GM03348 (cell line): ENCODE measurements around the gene TMEM63C.

ENCODE experiments used
- DNase-seq: peaks from one replicate; pipeline ENCODE4 v3.0.0; 2012; ENCODE audit warnings: low spot score

Gene TMEM63C

DNA sequence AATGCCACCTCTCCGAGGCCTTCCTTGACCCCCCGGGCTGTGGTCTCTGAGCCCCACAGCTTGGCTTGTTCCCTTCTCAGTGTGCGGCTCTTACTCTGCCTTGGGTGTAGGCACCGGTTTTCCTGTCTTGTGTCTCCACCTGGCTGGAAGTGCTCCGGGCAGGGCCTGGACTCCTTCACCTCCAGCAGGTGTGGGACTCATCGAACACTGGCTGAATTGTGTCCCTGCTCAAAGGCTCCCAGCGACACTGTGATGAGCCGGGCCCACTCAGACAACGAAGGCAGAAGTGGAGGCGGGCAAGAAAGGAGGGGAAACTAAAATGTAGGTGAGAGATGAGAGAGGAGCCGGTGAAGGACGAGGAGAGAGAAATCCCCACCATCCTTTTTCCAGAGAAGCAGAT, 18.0 kb downstream of the TMEM63C start:
- DNase-seq = no peak

DNA sequence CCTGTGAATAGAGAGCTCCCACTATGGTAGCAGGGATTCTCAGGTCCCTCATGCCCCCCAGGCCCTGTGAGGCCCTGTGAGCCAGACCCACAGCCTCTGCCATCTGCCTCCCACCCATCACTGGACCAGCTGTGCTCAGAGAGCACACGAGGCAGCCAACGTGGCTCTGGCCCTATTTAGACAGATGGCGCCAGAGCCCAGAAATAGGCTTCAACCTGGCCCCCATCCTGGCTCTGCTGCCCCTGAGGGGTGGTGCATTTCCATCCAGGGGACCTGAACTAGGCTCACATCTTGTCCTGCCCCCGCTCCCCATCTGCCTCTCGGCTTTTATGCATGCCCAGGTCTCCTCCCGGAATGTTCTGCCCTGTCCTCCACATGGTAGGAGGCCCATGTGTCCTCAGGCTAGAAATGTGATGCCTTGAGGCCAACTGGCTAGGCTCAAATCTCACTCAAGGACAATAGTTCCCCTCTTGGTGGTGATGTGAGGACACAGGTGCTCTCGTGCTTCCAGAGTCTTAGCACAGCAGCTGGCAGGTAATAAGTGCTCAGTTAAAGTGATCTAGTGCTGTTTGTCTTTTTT, 18.9 kb downstream of the TMEM63C start:
- DNase-seq = no peak

DNA sequence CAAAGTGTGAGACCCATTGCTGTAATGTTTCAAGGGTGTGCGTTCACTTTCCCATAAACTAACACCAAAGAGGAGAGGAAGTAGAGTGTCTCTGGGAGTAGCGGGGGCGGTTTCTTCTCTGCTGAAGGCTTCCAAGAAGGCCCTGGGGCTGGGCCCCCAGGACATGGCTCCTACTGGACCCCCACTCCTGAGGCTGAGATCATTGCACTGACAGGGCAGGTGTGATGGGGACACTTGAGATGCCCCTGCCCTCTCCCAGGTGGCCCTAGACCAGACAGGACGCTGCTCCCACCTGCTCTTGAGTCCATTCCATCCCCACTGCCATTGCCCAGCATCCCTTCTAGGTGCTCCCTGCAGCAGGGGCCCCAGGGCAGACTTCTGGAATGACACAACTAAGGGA, 20.1 kb downstream of the TMEM63C start:
- DNase-seq = no peak

DNA sequence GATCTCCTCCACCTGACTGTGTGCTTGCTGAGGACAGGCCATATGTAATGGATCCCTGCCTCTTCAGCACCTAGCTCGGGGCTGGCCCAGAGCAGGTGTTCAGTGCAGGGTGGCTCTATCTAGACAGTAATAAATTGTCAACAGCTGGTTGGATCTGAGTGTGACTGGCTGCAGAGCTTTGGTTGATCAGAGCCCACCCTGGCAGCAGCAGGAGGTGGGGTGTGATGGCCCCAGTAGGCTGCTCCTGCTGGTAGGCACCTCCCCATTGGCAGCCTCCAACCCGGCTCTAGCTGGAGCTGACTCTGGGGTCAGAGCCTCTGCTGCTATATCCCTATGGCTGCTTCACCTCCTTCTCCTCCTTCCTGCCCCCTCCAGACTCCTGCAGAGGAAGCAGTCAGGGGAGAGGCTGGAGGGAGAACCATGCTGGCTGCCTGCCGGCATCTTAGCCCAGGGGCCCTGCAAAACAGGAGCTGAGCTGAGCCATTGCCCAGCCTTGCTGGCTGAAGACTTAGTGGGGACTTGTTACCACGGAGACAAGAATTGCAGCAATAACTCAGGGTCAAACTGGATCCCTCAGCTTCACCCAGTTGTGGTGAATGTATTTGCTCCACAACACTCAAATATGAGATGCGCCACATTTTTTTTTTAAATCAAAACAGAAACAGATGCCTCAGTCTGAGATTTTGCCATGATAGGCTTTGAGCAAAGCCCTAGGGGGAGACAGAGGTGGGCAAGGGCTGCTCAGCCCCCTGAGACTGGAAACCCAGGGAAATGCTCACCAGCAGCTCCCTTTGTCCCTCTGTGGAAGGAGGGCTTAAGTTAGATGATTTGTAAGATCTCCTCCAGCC, 22.2 kb downstream of the TMEM63C start:
- no peak for DNase-seq

DNA sequence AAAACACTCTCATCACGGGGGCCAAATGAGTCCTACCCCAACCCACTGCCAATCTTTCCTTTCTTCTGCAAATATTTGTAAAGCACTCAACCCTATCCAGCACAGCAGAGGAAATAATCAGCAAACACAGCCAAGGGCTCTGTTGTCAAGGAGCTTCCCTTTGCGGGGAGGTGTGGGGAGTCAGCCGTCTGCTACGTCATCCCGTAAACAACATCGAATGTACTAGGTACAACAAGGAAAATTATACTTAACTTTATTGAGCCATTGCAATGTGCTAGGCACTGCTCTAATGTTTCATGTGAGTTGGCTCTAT, 22.8 kb downstream of the TMEM63C start:
- no peak for DNase-seq

DNA sequence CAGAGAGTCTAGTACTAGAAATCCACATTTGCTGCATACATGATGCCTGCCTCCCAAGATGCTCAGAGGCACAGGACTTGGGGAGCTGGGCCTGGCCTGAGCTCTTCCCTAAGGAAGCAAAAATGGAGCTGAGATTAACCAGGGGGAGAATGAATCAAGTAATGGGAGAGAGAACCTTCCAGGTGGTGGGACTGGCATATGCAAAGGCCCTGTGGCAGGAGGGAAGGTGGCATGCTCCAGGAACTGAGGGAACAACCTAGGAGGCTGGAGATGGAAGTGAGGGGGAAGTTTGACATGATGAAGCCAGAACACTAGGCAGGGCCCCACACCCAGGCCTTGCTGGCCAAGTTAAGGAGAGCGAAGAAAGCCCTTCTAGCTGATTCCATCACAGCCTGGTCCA, 23.3 kb downstream of the TMEM63C start:
- no peak for DNase-seq

DNA sequence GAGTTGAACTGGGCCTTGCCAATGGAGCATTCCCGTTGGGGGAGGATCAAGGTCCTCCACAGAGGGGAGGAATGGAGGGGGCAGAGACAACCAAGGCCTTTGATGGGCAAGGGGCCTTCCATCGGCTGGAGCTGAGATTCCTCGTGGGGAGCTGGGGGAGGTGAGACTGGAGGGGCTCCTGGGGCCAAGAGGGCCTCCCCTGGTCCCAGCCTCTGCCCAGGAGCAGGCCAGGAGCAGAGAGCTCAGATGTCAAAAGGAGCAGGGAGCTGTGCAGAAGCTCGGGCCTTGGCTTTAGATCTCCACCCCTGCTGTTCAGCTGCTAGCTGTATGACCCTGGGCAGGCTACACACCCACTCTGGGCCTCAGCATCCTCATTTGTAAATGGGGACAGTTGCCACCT, 24.0 kb downstream of the TMEM63C start:
- no peak for DNase-seq

DNA sequence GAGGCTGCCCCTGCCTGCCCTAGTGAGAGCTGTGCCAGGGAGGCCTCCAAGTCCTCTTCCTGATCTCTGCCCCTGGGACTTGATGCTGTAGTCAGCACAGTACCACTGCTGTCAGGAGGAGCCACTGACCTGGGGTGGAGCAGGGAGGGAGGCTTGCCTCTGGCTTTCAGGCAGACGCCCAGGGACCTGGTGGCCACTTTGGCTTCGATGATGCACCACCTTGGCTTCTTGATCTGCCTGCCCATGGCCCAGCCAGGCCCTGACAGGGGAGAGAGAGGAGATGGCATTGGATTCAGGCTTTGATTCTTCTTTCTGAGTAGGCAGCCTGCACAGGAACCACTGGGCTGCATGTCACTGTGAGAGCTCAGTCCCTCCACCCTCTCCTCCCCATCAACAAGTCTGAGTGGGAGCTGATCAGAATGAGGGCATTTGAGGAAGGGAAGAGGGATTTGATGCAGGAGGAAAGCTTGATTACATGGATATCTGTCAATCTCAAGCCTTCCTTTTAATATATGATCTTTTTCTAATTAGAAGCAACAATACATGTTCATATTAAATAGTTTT, 24.7 kb downstream of the TMEM63C start:
- no peak for DNase-seq

DNA sequence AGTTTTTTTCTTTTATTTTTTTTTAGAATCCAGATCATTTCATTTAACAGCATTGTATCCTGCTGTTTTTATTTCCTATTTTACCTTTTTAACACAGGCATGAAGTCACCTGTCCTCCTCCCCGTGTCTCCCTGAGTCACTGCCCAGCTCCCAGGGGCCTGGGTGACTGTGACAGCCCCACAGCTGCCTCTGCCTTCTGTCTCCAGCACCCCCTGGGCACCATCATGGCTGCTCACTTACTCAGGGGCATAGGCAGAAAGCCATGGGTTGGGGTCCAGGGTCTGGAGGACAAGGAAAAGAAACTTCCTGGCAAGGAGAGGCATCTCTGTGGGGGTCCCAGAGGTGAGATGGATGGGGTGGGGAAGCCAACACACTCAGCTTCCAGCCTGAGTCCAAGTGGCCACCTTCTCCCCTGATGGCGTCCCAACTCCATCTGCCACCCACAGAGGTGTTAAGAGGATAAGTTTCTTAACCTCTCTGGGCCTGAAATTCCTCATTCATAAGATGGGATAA, 25.3 kb downstream of the TMEM63C start:
- no peak for DNase-seq

DNA sequence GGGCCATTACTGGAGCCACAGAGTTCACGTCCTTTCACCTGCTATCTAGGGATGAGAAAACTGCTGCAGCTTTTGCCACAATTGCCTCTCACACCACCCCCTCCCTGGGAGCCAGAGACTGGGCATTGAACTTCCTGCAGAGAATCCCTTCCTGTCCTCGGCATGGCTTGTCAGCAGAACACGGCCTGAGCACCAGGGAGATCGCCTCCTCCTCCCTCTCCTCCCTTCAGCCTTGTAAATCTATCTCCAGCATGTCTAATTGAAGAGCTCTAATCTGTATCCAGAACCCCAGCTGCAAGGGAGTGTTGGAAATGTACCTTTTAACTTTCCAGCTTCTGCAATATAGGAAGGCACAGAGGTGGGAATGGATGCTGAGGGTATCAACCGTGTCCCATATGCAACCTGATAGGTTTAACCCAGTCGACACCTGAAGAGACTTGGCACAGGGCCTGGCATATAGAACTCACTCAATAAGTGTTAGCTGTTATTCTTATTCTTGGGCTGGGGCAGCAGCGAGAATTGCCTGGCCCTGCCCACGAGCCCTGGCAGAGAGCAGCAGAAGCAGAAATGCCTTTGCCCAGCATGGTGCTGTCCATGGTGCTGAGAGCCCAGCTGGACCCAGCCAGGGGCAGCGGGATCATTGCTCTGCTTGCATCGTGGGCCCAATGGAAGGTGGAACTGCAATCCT, 26.8 kb downstream of the TMEM63C start:
- peak; percentile 90 for DNase-seq

DNA sequence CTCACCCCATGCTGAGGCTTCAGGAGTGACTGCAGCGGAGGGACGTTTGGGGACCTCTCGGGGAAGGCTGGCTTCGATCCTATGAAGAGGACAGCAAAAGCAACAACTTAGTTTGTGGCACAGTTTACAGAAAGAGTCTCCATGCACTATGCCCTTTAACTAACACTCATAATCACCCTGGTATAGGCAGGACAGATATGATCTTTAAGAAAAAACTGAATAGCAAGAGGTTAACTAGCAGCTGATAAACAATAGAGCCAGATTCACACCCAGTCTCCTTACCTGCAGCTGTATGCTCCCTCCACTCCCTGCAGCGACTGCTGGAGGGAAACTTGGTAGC, 27.4 kb downstream of the TMEM63C start:
- DNase-seq = no peak

DNA sequence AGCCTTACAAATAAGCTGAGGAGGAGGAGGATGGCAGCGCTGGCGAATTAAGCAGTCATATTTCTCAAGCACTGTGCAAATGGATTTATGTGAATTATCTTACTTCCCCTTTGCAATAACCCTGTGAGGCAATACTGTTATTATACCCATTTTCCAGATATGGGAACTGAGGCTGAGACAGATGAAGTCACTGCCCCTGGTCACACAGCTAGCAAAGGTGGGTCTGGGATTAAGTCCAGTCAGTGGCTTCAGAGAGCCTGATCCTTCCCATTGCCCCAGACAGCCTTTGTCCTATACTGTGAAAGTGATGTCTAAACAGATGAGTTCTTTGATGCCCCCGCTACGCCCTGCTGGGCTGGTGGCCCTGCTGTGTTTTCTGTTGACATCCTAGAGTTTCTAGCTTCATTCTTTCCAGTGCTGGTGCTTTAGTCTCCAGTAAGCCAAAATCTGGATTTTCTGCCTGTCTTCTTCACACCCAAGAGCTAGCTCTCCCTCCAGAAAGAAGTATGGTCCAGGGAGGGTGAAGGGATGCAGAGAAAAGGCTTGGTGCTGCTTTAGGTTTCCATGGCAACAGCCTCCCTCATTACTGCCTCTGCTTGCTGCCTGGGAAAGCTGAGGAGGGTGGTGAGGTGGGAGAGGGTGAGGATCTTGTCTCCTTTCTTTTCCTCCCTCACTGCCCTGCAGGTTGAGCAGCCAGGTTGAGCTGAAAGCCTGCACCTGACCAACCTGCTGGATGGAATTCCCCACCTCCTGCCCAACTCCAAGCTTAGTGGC, 30.7 kb downstream of the TMEM63C start:
- no peak for DNase-seq

DNA sequence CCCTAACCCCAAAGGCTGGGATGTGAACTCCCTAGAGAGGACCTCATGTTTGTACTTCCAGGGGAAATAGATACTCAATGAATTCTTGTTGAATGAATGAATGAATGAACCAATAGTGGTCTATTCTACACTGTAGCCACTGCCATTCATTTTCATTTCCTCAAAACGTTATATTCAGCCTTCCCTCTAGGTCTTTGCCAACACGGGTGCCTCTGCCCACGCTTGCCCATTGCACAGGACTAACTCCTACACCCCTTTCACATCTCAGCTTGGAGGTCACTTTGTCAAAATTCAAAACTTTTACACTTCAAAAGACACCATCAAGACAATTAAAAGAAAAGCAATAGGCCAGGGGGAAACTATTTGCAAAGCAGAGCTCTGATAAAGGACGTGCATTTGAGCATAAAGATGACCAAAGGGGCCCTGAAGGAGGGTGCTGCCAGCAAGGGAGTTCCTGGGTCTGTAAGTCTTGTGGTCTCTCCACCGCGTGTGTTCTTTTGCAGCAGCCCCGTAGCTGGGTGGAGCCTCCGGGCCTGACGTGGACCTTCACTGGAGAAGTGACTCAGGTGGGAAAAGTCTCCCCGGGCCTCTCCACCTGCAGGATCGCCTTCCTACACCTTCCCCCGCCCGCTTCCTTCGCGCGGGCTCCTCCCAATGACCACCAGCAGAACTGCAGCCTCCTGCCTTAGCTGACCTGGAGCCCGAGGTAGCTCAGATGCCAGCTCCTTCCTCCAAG, 31.5 kb downstream of the TMEM63C start:
- DNase-seq = peak; percentile 52

DNA sequence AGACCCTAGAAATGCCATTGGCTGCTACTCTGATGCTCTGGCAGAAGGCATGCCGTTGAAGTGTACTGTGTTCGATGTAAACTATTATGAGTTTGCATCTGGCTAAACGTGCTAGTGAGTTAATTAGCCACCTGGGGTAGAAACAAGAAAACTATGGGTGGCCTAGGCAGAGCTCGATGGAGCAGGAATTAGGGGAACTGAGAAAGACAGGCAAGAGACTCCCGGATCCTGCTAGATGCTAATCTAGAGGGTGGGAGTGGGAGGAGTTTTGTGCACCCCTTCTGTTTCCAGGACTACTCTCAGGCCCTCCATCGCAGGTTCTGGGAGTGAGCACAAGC, 32.0 kb downstream of the TMEM63C start:
- DNase-seq = no peak

DNA sequence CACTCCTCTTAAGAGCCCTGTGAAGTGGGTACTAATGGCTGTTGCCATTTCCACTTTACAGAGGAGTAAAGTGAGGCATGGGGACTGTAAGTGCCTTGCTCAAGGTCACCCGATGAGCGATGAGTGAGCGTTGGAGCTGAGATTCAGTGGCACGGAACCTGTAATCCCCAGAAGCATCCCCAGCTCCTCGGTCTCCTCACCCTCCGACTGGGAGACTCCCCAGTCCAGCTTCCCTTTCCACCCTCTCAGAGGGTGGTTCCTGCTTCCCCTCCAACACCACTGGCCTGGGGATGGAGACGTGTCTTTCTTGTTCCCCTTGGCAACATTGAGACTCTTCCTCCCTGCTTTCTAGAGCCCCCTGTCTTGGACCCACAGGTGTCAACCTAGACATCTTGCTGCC, 32.6 kb downstream of the TMEM63C start:
- DNase-seq = no peak

DNA sequence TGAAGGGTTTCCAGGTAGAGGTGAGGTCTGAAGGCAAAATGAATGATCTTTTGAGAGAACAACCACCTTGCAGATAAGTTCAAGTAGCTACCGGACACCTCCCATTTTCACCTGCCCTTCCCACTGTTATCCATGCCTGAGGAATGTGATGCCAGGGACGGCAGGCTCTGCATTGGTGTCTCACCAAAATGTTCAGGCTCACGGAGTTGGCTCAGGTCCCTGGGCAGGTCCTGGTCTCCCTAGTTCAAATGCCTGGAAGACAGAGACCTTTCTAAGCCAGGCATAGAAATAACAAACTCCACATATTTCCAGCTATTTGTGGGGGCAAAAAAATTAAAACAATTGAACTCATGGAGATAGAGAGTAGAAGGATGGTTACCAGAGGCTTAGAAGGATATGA, 36.0 kb downstream of the TMEM63C start:
- DNase-seq = no peak

DNA sequence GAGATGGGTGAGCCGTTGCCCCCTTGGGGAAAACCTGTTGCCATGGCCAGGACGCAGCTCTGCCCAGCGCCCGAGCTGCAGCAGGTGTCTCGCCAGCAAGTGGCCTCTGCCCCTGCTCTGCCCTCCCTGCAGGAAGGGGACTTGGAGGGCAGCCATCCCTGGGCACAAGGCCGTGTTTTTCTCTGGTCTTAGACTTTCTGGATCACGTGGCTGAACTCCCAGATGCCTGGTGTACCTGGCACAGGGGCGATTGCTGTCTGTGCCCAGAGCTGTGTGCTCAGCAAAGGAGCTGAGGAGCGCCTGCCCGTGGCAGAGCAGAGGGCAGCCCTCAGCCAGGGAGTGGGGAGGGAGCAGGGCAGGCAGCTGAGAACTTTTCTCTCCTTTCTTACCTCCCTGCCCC, 38.0 kb downstream of the TMEM63C start:
- DNase-seq = no peak

DNA sequence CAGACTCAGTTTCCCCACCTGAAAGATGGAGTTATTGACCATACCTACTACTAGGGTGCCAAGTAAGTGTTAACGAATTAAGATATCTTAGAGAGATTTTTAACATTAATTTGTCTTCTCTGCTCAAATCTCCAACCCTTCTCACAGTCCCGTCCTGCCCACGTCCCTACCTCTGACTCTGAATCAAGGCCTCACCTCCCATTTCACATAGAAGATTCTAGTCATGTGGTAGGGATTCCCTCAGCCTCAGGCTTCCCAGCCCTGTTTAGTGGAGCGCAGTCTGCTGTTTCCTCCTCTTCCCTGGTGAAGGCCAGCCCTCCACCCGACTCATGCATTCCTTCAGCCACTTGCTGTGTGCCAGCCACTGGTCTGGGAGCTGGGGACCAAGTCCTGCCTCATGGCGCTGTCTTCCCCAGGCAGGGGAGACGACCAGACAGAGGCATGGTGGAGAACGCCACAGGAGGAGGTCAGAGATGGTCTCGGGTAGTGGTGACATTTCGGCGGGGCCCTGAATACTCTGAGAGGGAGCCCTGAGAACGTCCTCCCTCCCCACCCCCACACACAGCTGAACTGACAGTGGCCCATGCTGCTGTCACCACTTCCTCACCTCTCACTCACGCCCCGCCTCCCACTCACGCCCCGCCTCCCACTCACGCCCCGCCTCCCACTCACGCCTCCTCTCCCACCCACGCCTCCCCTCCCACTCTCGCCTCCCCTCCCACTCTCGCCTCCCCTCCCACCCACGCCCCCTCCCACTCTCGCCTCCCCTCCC, 38.8 kb downstream of the TMEM63C start:
- DNase-seq = no peak

DNA sequence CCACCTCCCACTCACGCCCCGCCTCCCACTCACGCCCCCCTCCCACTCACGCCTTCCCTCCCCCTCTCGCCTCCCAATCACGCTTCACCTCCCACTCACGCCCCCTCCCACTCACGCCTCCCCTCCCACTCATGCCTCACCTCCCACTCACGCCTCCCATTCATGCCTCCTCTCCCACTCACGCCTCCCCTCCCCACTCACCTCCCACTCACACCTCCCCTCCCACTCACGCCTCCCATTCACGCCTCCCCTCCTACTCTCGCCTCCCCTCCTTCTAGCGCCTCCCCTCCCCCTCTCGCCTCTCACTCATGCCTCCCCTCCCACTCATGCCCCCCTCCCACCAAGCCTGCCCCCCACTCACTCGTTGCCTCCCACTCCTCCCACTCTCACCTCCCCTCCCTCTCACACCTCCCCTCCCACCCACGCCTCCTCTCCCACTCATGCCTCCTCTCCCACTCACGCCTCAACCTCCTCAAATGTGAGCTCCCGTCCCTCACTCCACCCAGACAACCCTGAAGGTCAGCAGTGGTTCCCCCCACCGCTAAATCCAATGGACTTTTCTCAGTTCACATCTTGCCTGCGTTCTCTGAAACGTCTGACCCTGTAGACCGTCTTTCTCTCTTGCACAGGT, 39.8 kb downstream of the TMEM63C start:
- DNase-seq = no peak

DNA sequence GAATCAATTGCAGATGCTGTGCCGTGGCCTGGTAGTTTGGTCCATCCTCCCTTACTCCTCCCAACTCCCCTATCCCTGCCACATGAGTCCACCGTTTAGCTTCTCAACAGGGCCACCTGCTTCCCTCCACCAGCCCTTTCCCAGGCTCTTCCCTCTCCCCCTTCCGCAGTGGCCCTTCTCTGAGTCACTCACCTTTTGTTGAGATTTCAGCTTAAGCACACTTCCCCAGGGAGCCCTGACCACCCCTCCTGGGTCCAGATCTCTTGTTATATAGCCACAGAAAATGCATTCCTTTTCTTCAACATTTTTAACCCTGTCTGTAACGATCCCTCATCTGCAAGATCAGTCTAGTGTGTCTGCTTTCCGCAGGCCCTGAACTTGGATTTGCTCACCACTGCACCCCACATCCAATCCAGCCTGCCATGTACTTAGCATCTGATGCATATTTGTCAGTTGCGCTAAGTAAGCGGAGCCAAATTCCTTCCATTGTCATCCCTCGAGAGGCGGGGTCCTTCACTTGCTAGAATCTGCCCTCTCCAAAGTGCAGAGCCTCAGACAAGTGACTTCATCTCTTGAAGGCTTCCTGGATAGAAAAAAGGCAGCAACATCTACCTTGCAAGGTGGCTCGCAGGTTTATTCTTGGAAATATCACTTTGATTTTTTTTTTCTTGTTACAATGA, 41.1 kb downstream of the TMEM63C start:
- DNase-seq = no peak
